H1 (cell line): ENCODE measurements around the gene MRPS6. TPM values are rescaled to one million over a fixed set of nuclear protein-coding genes. Genes with fewer than 3 reads are reported as not detected.

ENCODE experiments used
- CTCF ChIA-PET: fragments of 300-600 bp; sonication (Branson Sonifier 250); formaldehyde crosslinking; loops from one replicate; lab custom pipeline; 2021; ENCODE audit not compliant: partially characterized antibody; lab: Charles Lee
- POLR2A ChIA-PET: fragments of 300-600 bp; sonication (Branson Sonifier 250); formaldehyde crosslinking; loops from one replicate; lab custom pipeline; 2021; ENCODE audit warnings: inconsistent platforms; ENCODE audit not compliant: partially characterized antibody; lab: Charles Lee
- DNase-seq, 2 experiments: peaks; one replicate each; pipeline versions ENCODE4 v3.0.0 to v3.0.0-alpha.2; 2010 to 2022; ENCODE audit warnings: low spot score in 2 of 2, low read depth in 1 of 2, mixed read lengths in 1 of 2
- FAIRE-seq: peaks from 2 replicates; lab custom pipeline; 2011; peaks lifted over from hg19 to GRCh38; lab: Jason Lieb, UNC
- H2AFZ ChIP-seq: 2 replicates; pipeline ENCODE4 v1.8.1; 2012; ENCODE audit warnings: low read length, inconsistent platforms
- H2AK5ac ChIP-seq: 2 replicates; pipeline ENCODE4 v1.6.1; 2013; ENCODE audit warnings: low read depth, low read length
- H2BK120ac ChIP-seq: replicated peaks from 2 replicates; pipeline ENCODE3; 2013; ENCODE audit warnings: low read depth, low read length, inconsistent platforms
- H2BK12ac ChIP-seq: 2 replicates; pipeline ENCODE4 v1.6.1; 2013; ENCODE audit warnings: low read depth, low read length
- H2BK15ac ChIP-seq: 2 replicates; pipeline ENCODE4 v1.6.1; 2013; ENCODE audit warnings: low read length
- H2BK20ac ChIP-seq: 2 replicates; pipeline ENCODE4 v1.6.1; 2013; ENCODE audit warnings: low read length
- H2BK5ac ChIP-seq: 2 replicates; pipeline ENCODE4 v1.6.1; 2013; ENCODE audit warnings: low read depth, low read length
- H3K14ac ChIP-seq: 2 replicates; pipeline ENCODE4 v1.6.1; 2013; ENCODE audit warnings: inconsistent platforms; ENCODE audit not compliant: insufficient read length
- H3K18ac ChIP-seq: 2 replicates; pipeline ENCODE4 v1.6.1; 2013; ENCODE audit warnings: low read length; ENCODE audit errors: extremely low read depth
- H3K23ac ChIP-seq: 2 replicates; pipeline ENCODE4 v1.6.1; 2013; ENCODE audit warnings: inconsistent platforms; ENCODE audit not compliant: insufficient read length
- H3K23me2 ChIP-seq: 2 replicates; pipeline ENCODE4 v1.6.1; 2013; ENCODE audit warnings: low read depth, low read length
- H3K27ac ChIP-seq: 2 replicates; pipeline ENCODE4 v1.6.1; 2011; ENCODE audit warnings: low read depth, low read length, inconsistent platforms
- H3K27me3 ChIP-seq, 4 experiments: replicated peaks in 1 of 4; 1 replicate in 1 of 4; 2 replicates in 3 of 4; pipeline versions ENCODE4 v1.6.1 to v1.8.1; 2011 to 2013; ENCODE audit warnings: low read length in 3 of 4, mild to moderate bottlenecking in 3 of 4, inconsistent platforms in 2 of 4, mixed read lengths in 2 of 4, moderate library complexity in 1 of 4; ENCODE audit not compliant: control insufficient read depth in 3 of 4, insufficient read depth in 3 of 4; ENCODE audit errors: extremely low read depth in 1 of 4
- H3K36me3 ChIP-seq, 4 experiments: 2 replicates each; pipeline versions ENCODE4 v1.6.1 to v1.8.1; 2011 to 2013; ENCODE audit warnings: mild to moderate bottlenecking in 4 of 4, low read length in 3 of 4, moderate library complexity in 2 of 4, control low read depth in 1 of 4, inconsistent platforms in 1 of 4; ENCODE audit not compliant: insufficient read depth in 4 of 4, control insufficient read depth in 2 of 4
- H3K4ac ChIP-seq: replicated peaks from 2 replicates; pipeline ENCODE3; 2013; ENCODE audit warnings: low read length, low read depth, mixed read lengths, inconsistent platforms; ENCODE audit not compliant: insufficient read length
- H3K4me1 ChIP-seq, 4 experiments: replicated peaks in 1 of 4; 1 replicate in 1 of 4; 2 replicates in 3 of 4; pipeline versions ENCODE4 v1.6.1 to v1.8.1; 2011 to 2013; ENCODE audit warnings: low read length in 3 of 4, inconsistent platforms in 2 of 4, mixed read lengths in 1 of 4; ENCODE audit not compliant: insufficient read depth in 4 of 4, control insufficient read depth in 3 of 4
- H3K4me2 ChIP-seq, 2 experiments: 2 replicates each; pipeline versions ENCODE4 v1.6.1 to v1.8.1; 2011 to 2013; ENCODE audit warnings: low read depth in 2 of 2, low read length in 2 of 2, control low read depth in 1 of 2, inconsistent platforms in 1 of 2, mild to moderate bottlenecking in 1 of 2; ENCODE audit not compliant: insufficient read depth in 1 of 2
- H3K4me3 ChIP-seq, 4 experiments: fragments of 200-600, 300-600 bp in 1 of 4; sonication (generic), shearing (Covaris generic), sonication (Bioruptor Twin) in 1 of 4; 2 replicates each; pipeline versions ENCODE4 v1.5.1 to v1.8.1; 2011 to 2016; ENCODE audit warnings: low read length in 4 of 4, low read depth in 3 of 4, control low read depth in 2 of 4, inconsistent platforms in 2 of 4, mild to moderate bottlenecking in 2 of 4, mixed read lengths in 1 of 4, moderate library complexity in 1 of 4; ENCODE audit not compliant: insufficient read depth in 2 of 4; ENCODE audit errors: extremely low read depth in 1 of 4
- H3K56ac ChIP-seq: replicated peaks from 2 replicates; pipeline ENCODE3; 2013; ENCODE audit warnings: low read depth, mild to moderate bottlenecking, mixed read lengths, low read length, inconsistent platforms; ENCODE audit not compliant: insufficient read length
- H3K79me1 ChIP-seq: 2 replicates; pipeline ENCODE4 v1.6.1; 2013; ENCODE audit warnings: low read depth, low read length, control low read depth
- H3K79me2 ChIP-seq, 2 experiments: 2 replicates each; pipeline versions ENCODE4 v1.6.1 to v1.8.1; 2012 to 2013; ENCODE audit warnings: low read length in 2 of 2, mild to moderate bottlenecking in 2 of 2, inconsistent platforms in 1 of 2; ENCODE audit not compliant: insufficient read depth in 2 of 2, control insufficient read depth in 1 of 2
- H3K9ac ChIP-seq, 4 experiments: replicated peaks in 1 of 4; 1 replicate in 1 of 4; 2 replicates in 3 of 4; pipeline versions ENCODE4 v1.6.1 to v1.8.1; 2011 to 2013; ENCODE audit warnings: low read depth in 3 of 4, low read length in 3 of 4, control low read depth in 2 of 4, mild to moderate bottlenecking in 2 of 4, moderate library complexity in 2 of 4, inconsistent platforms in 1 of 4; ENCODE audit errors: extremely low read depth in 1 of 4
- H3K9me3 ChIP-seq, 2 experiments: 2 replicates each; pipeline versions ENCODE4 v1.6.1 to v1.8.1; 2012 to 2013; ENCODE audit warnings: mild to moderate bottlenecking in 2 of 2, moderate library complexity in 2 of 2, control low read depth in 1 of 2, inconsistent platforms in 1 of 2, low read depth in 1 of 2, low read length in 1 of 2, mixed read lengths in 1 of 2; ENCODE audit not compliant: insufficient read depth in 2 of 2
- H4K20me1 ChIP-seq, 2 experiments: replicated peaks in 1 of 2; 2 replicates each; pipeline versions ENCODE3 to v1.8.1; 2011 to 2013; ENCODE audit warnings: inconsistent platforms in 2 of 2, low read length in 2 of 2, mild to moderate bottlenecking in 1 of 2; ENCODE audit not compliant: insufficient read depth in 2 of 2, control insufficient read depth in 1 of 2
- H4K5ac ChIP-seq: 2 replicates; pipeline ENCODE4 v1.6.1; 2013; ENCODE audit warnings: low read length, low read depth, mixed read lengths, inconsistent platforms; ENCODE audit not compliant: insufficient read length
- H4K8ac ChIP-seq: 2 replicates; pipeline ENCODE4 v1.8.0; 2013; ENCODE audit warnings: mild to moderate bottlenecking, moderate library complexity, low read length, inconsistent platforms; ENCODE audit not compliant: insufficient read depth; ENCODE audit errors: extremely low read depth
- H4K91ac ChIP-seq: replicated peaks from 2 replicates; pipeline ENCODE3; 2013; ENCODE audit warnings: low read length, mixed read lengths, inconsistent platforms; ENCODE audit not compliant: insufficient read length
- CHD1 ChIP-seq: IDR thresholded peaks from 2 replicates; pipeline ENCODE4 v1.6.1; 2012; ENCODE audit warnings: low read depth, low read length, improper control_type of control experiment
- EGR1 ChIP-seq: IDR thresholded peaks from 2 replicates; pipeline ENCODE4 v1.6.1; 2011; ENCODE audit warnings: low read depth, low read length, borderline replicate concordance
- JUND ChIP-seq: IDR thresholded peaks from 2 replicates; pipeline ENCODE4 v1.6.1; 2011; ENCODE audit warnings: mild to moderate bottlenecking, improper control_type of control experiment, low read length
- POLR2AphosphoS5 ChIP-seq: IDR thresholded peaks from 2 replicates; pipeline ENCODE4 v1.6.1; 2011; ENCODE audit warnings: low read depth, low read length
- SIN3A ChIP-seq, 2 experiments: IDR thresholded peaks in 1 of 2; conservative IDR thresholded peaks in 1 of 2; 2 replicates each; pipeline ENCODE4 v1.6.1; 2011 to 2012; ENCODE audit warnings: low read length in 2 of 2, improper control_type of control experiment in 1 of 2, low read depth in 1 of 2, mild to moderate bottlenecking in 1 of 2
- TAF1 ChIP-seq: IDR thresholded peaks from 2 replicates; pipeline ENCODE4 v1.6.1; 2011; ENCODE audit warnings: mild to moderate bottlenecking, low read depth, low read length
- TBP ChIP-seq: IDR thresholded peaks from 2 replicates; pipeline ENCODE4 v1.6.1; 2011; ENCODE audit warnings: low read depth, low read length, improper control_type of control experiment
- TEAD4 ChIP-seq: IDR thresholded peaks from 2 replicates; pipeline ENCODE4 v1.6.1; 2012; ENCODE audit warnings: low read depth, low read length, inconsistent platforms, mixed read lengths
- WGBS, 2 experiments: shearing (Covaris generic) in 1 of 2; methylation state at CpG; one replicate each; pipeline versions ENCODE4 v1.1.6 to v1.1.7; 2013 to 2015; ENCODE audit warnings: low lambda C conversion rate in 2 of 2, mixed read lengths in 2 of 2, inconsistent platforms in 1 of 2, low coverage in 1 of 2, missing lambda C conversion rate in 1 of 2; ENCODE audit not compliant: insufficient replicate concordance in 2 of 2, insufficient coverage in 1 of 2, insufficient read length in 1 of 2; ENCODE audit errors: extremely low coverage in 1 of 2, missing lambda C conversion rate in 1 of 2; 5-methylcytosine and 5-hydroxymethylcytosine counted together
- polyA plus RNA-seq, 7 experiments: library from polyadenylated mRNA; depleted of rRNA in 3 of 7; stranded (reverse) in 5 of 7; unstranded in 2 of 7; fragments of >200 nt in 5 of 7; fragments of 200-250 nt in 2 of 7; gene quantifications; 1 replicate in 5 of 7; 2 replicates in 1 of 7; 4 replicates in 1 of 7; pipeline versions ENCODE4 v1.2.1 to v1.2.3, GENCODE V29; 2011 to 2013; ENCODE audit warnings: missing spikeins in 2 of 7, mixed read lengths in 2 of 7
- total RNA-seq: library from RNA; stranded (reverse); fragmentation: NEBNext Ultra II Directional; extraction: Animal tissue kit (Norgen Biotek cat#: 25700); gene quantifications from 2 replicates; pipeline ENCODE4 v1.2.1, GENCODE V29; 2021
- TF ChIP-seq, protein P1 (sequence below): IDR thresholded peaks from 2 replicates; pipeline ENCODE4 v1.6.1; 2012; ENCODE audit warnings: low read length, inconsistent platforms
- TF ChIP-seq, protein P2 (sequence below): IDR thresholded peaks from 2 replicates; pipeline ENCODE4 v1.6.1; 2011; ENCODE audit warnings: low read length, improper control_type of control experiment

Gene MRPS6
- total and polyA plus RNA-seq, 2 of the 8 experiments (the other 6 are each of a cell fraction or from before 2014, with no cell fraction given), result 62.7 to 156 TPM

DNA sequence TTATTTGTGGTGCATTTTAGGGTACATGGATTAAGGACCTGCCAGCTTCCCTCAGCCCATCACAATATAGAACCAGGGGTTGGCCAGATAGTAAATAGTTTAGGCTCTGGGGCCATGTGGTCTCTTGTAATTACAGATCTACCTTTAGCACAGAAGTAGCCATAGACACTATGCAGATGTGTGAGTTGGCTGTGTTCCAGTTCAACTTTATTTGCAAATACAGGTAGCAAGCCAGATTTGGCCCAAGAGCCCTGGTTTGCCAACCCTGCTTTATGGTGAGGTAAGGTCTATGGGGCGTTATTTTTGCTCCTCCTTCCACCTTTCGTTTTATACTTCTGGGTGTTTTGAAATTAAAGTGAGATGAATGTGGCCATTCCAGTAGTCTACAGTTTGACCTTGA is 48.7 kb downstream of the MRPS6 start:
- H3K79me1 ChIP-seq, result peaks cover 12% of the 10 kb centered on the region
- no peaks in the 10 kb centered on the region; the same call in 1 of the 2 replicates for H3K23me2 ChIP-seq
- POLR2A ChIA-PET, result interaction anchor here (0.8 kb wide), 1 partner anchor 8 kb away, joined by 3 read pairs; no protein-coding TSS in a partner anchor
- no peak for TF ChIP-seq SIN3A (conservative IDR thresholded peaks at IDR 0.05 in 1 of 2, IDR thresholded peaks at IDR 0.05 in 1 of 2; ENCODE audit: low read depth in 1 of 2, low read length in 2 of 2)
- no peak for TF ChIP-seq CHD1
- TF ChIP-seq JUND, result no peak
- no peak for TF ChIP-seq POLR2AphosphoS5
- no peak for TF ChIP-seq TBP
- TF ChIP-seq, protein P1, sequence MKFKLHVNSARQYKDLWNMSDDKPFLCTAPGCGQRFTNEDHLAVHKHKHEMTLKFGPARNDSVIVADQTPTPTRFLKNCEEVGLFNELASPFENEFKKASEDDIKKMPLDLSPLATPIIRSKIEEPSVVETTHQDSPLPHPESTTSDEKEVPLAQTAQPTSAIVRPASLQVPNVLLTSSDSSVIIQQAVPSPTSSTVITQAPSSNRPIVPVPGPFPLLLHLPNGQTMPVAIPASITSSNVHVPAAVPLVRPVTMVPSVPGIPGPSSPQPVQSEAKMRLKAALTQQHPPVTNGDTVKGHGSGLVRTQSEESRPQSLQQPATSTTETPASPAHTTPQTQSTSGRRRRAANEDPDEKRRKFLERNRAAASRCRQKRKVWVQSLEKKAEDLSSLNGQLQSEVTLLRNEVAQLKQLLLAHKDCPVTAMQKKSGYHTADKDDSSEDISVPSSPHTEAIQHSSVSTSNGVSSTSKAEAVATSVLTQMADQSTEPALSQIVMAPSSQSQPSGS, result no peak
- no peak for TF ChIP-seq EGR1
- TF ChIP-seq, protein P2, sequence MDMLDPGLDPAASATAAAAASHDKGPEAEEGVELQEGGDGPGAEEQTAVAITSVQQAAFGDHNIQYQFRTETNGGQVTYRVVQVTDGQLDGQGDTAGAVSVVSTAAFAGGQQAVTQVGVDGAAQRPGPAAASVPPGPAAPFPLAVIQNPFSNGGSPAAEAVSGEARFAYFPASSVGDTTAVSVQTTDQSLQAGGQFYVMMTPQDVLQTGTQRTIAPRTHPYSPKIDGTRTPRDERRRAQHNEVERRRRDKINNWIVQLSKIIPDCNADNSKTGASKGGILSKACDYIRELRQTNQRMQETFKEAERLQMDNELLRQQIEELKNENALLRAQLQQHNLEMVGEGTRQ, result no peak
- TF ChIP-seq TAF1, result no peak
- TF ChIP-seq TEAD4, result no peak
- no peak overlapping the region for H2BK5ac ChIP-seq
- H2BK15ac ChIP-seq, result no peak overlapping the region
- no peak overlapping the region for H2BK120ac ChIP-seq
- H2BK12ac ChIP-seq, result no peak overlapping the region
- no peak overlapping the region for H3K18ac ChIP-seq
- H3K9me3 ChIP-seq, result no peaks in the 10 kb centered on the region
- H2BK20ac ChIP-seq, result no peak overlapping the region
- no peak overlapping the region for H4K91ac ChIP-seq
- CTCF ChIA-PET, result interaction anchor here (0.6 to 3.8 kb wide), 4 partner anchors 10 to 745 kb away, joined by 3 to 37 read pairs (median 4); no protein-coding TSS in a partner anchor
- DNase-seq (no peak), FAIRE-seq (no peak)
- no peak overlapping the region for H4K8ac ChIP-seq
- H3K27ac ChIP-seq, result no peak overlapping the region
- no peak overlapping the region for H3K9ac ChIP-seq
- H2AFZ ChIP-seq, result no peak overlapping the region
- no peak overlapping the region for H4K5ac ChIP-seq
- H4K20me1 ChIP-seq, result peaks cover 0 to 10% of the 10 kb centered on the region in 2 experiments
- no peak overlapping the region for H2AK5ac ChIP-seq
- H3K4ac ChIP-seq, result no peak overlapping the region
- H3K4me2 ChIP-seq, result no peak overlapping the region
- H3K4me1 ChIP-seq, result peaks cover 0 to 4% (median 0%) of the 10 kb centered on the region in 4 experiments; a peak in 2 of 7 replicates
- WGBS, 2 experiments, result 88% methylated on average over 2 of the region's 2 CpGs; no CpG with 5 or more reads in 1 of the 2 experiments
- no peak overlapping the region for H3K56ac ChIP-seq
- H3K27me3 ChIP-seq, result no peaks in the 10 kb centered on the region
- H3K79me2 ChIP-seq, result peaks cover 3 to 78% of the 10 kb centered on the region in 2 experiments
- no peak overlapping the region for H3K4me3 ChIP-seq
- H3K36me3 ChIP-seq, result peaks cover 0 to 16% (median 4%) of the 10 kb centered on the region in 4 experiments; a peak in 4 of 8 replicates
- H3K23ac ChIP-seq, result no peak overlapping the region
- H3K14ac ChIP-seq, result no peak overlapping the region
